Measurements from ENCODE around the gene CHAF1B. TPM values are rescaled to one million over a fixed set of nuclear protein-coding genes. Genes with fewer than 3 reads are reported as not detected.

Gene CHAF1B
- total and polyA plus RNA-seq, 10 of the 15 experiments (the other 5 are each of a cell fraction or from before 2014, with no cell fraction given): 5.9 to 31.5 (median 17.3) TPM

GRCh38 chr21:36429947-36430546 lies 44.9 kb downstream of the CHAF1B start:
- H3K79me2 ChIP-seq (ENCODE audit: control insufficient read depth, insufficient read depth, low read length): no peaks in the 10 kb centered on the region
- in situ Hi-C loops (cut with MboI): no loop called here
- peak; percentile 95 for ATAC-seq
- TF ChIP-seq YBX1 (IDR thresholded peaks at IDR 0.05) (no peak), NFYB (IDR thresholded peaks at IDR 0.05; ENCODE audit: insufficient read depth, low read depth, low read length) (0 out of 2 replicates have a peak, but pooled peaks have one; percentile 14), RUNX3 (IDR thresholded peaks at IDR 0.05; ENCODE audit: low read length) (peak; percentile 45; the same call in 1 of the 2 replicates), TAF1 (IDR thresholded peaks at IDR 0.05; ENCODE audit: borderline replicate concordance, low read depth, low read length) (peak; percentile 38; the same call in 1 of the 2 replicates), SIX5 (IDR thresholded peaks at IDR 0.05; ENCODE audit: low read depth, low read length, severe bottlenecking) (no peak), CHD1 (IDR thresholded peaks at IDR 0.05; ENCODE audit: low read depth, low read length) (no peak), POLR2A (IDR thresholded peaks at IDR 0.05; ENCODE audit: low read depth, low read length) (peak; percentile 76), ZZZ3 (IDR thresholded peaks at IDR 0.05; ENCODE audit: control insufficient read depth, insufficient read length, low read depth) (no peak), ZBTB11 (CRISPR knock-in tag; IDR thresholded peaks at IDR 0.05) (no peak), IKZF2 (IDR thresholded peaks at IDR 0.05) (peak; percentile 41 to 65; a peak in 3 of 4 replicates), MTA3 (IDR thresholded peaks at IDR 0.05; ENCODE audit: borderline replicate concordance, low read length) (no peak), SMAD5 (IDR thresholded peaks at IDR 0.05; ENCODE audit: low read depth) (no peak), NR2F1 (conservative IDR thresholded peaks at IDR 0.05) (peak; percentile 66), EED (IDR thresholded peaks at IDR 0.05; ENCODE audit: low read depth) (peak; percentile 63), SKIL (IDR thresholded peaks at IDR 0.05; ENCODE audit: low read depth, poor library complexity, severe bottlenecking) (peak; percentile 44), SRF (IDR thresholded peaks at IDR 0.05; ENCODE audit: low read depth in 2 of 2, low read length in 2 of 2) (0 out of 4 replicates have a peak, but pooled peaks of 1 of the 2 experiments have one; percentile 10), TARDBP (IDR thresholded peaks at IDR 0.05; ENCODE audit: borderline replicate concordance) (no peak), BRCA1 (IDR thresholded peaks at IDR 0.05; ENCODE audit: low read depth, low read length) (no peak), CBFB (IDR thresholded peaks at IDR 0.05; ENCODE audit: low read depth) (0 out of 2 replicates have a peak, but pooled peaks have one; percentile 35)

More at GRCh38 chr21:36429947-36430546, 44.9 kb downstream of the CHAF1B start:
- FAIRE-seq (peak; percentile 81), DNase-seq (ENCODE audit: low read depth, low spot score) (peak; percentile 59)
- H3K27me3 ChIP-seq (replicated peaks in 1 of 2; ENCODE audit: control insufficient read depth in 2 of 2, insufficient read depth in 2 of 2, low read length in 1 of 2): no peaks in the 10 kb centered on the region
- SMC1A ChIA-PET (ENCODE audit: uncharacterized antibody, unreplicated experiment): interaction anchor here (0.8 to 2.3 kb wide), 6 partner anchors 17 to 181 kb away, joined by 3 to 7 read pairs (median 3); no protein-coding TSS in a partner anchor
- H3K9ac ChIP-seq (ENCODE audit: control insufficient read depth, insufficient read depth, low read length): no peak overlapping the region
- intact Hi-C loops (cut with micrococcal nuclease; ENCODE audit: unreplicated experiment): loop anchor here (10.0 kb wide), 1 partner anchor 295 kb away; no protein-coding TSS in a partner anchor
- H4K20me1 ChIP-seq (ENCODE audit: control insufficient read depth, insufficient read depth): no peaks in the 10 kb centered on the region
- H3K27ac ChIP-seq (ENCODE audit: control insufficient read depth, insufficient read depth): no peak overlapping the region
- RAD21 ChIA-PET (ENCODE audit: unreplicated experiment): interaction anchor here (0.7 to 2.2 kb wide), 6 partner anchors 41 to 424 kb away, joined by 3 to 7 read pairs (median 4); no protein-coding TSS in a partner anchor
- H3K4me1 ChIP-seq (ENCODE audit: control insufficient read depth, insufficient read depth, low read length): no peaks in the 10 kb centered on the region; the same call in 1 of the 2 replicates
- no TSS peak for BruUV-seq (replicated peaks)
- H3K36me3 ChIP-seq (ENCODE audit: control insufficient read depth in 2 of 2, insufficient read depth in 2 of 2, low read length in 1 of 2): no peaks in the 10 kb centered on the region
- H3K4me3 ChIP-seq: peak overlapping the region; percentile 42; the same call in 1 of the 2 replicates
- peak overlapping the region; percentile 68 for H2AFZ ChIP-seq (ENCODE audit: control insufficient read depth, low read depth, low read length)
- POLR2A ChIA-PET: interaction anchor here (0.6 to 1.2 kb wide), 3 partner anchors 41 to 246 kb away, joined by 3 read pairs; no protein-coding TSS in a partner anchor
- CTCF ChIA-PET: interaction anchor here (0.6 to 2.1 kb wide), 6 partner anchors 8 to 495 kb away, joined by 3 to 6 read pairs (median 4); no protein-coding TSS in a partner anchor
- H3K9me3 ChIP-seq (replicated peaks; ENCODE audit: control insufficient read depth, insufficient read depth, low read length): no peaks in the 10 kb centered on the region
- 1% methylated on average over 22 of the region's 22 CpGs for WGBS (ENCODE audit: insufficient coverage, insufficient replicate concordance, low lambda C conversion rate, missing lambda C conversion rate)
- peak overlapping the region; percentile 75; the same call in 1 of the 2 replicates for H3K4me2 ChIP-seq (ENCODE audit: control insufficient read depth, insufficient read depth)

Data from GM12878 (cell line).